HepG2 (cell line): ENCODE results near the gene EFL1. TPM values are rescaled to one million over a fixed set of nuclear protein-coding genes. Genes with fewer than 3 reads are reported as not detected.

Experiments
- ATAC-seq: fragments of 200-7000 bp; cut with Tn5 transposase; 3 replicates; pipeline ENCODE4 v1.9.1; 2020; ENCODE audit warnings: mild to moderate bottlenecking, moderate library complexity
- BruUV-seq: library from RNA; stranded (reverse); fragments of 400-500 nt; replicated peaks from 2 replicates; lab custom pipeline; 2021; lab: Mats Ljungman, UMichigan
- CTCF ChIA-PET: fragments of 300-600 bp; formaldehyde crosslinking; extraction: SDS; loops from one replicate; lab custom pipeline; 2021; ENCODE audit warnings: low total read pairs, inconsistent platforms, low intra/inter-chr PET ratio; lab: Yijun Ruan, JAX
- POLR2A ChIA-PET: fragments of 350-600 bp; sonication (Branson Sonifier 250); formaldehyde crosslinking; loops from one replicate; lab custom pipeline; 2020; ENCODE audit warnings: antibody characterized with exemption, inconsistent platforms; lab: Yijun Ruan, JAX
- DNase-seq: peaks from one replicate; pipeline ENCODE4 v3.0.0-alpha.2; 2015; ENCODE audit warnings: low spot score
- FAIRE-seq: peaks from 3 replicates; lab custom pipeline; 2011; peaks lifted over from hg19 to GRCh38; lab: Jason Lieb, UNC
- H2AFZ ChIP-seq: one replicate; pipeline ENCODE4 v1.6.1; 2011; ENCODE audit warnings: low read length, inconsistent platforms
- H3K27ac ChIP-seq: fragments of 300-600 bp; 3 replicates; pipeline ENCODE4 v1.8.0; 2011; ENCODE audit warnings: mixed run types, mild to moderate bottlenecking, mixed read lengths, low read length, inconsistent platforms; ENCODE audit not compliant: insufficient read depth; ENCODE audit errors: extremely low read length
- H3K27me3 ChIP-seq, 2 experiments: fragments of 200-600 bp in 1 of 2; 2 replicates in 1 of 2; 3 replicates in 1 of 2; pipeline versions ENCODE4 v1.6.0 to v1.8.0; 2011; ENCODE audit warnings: low read length in 2 of 2, mild to moderate bottlenecking in 2 of 2, moderate library complexity in 2 of 2, inconsistent platforms in 1 of 2; ENCODE audit not compliant: insufficient read depth in 2 of 2, control insufficient read depth in 1 of 2
- H3K36me3 ChIP-seq, 2 experiments: fragments of 200-600 bp in 1 of 2; replicated peaks in 1 of 2; 2 replicates in 1 of 2; 3 replicates in 1 of 2; pipeline versions ENCODE4 v1.5.1 to v1.8.0; 2011; ENCODE audit warnings: low read length in 2 of 2, inconsistent platforms in 1 of 2; ENCODE audit not compliant: insufficient read depth in 2 of 2, control insufficient read depth in 1 of 2
- H3K4me1 ChIP-seq: 2 replicates; pipeline ENCODE4 v1.5.1; 2012; ENCODE audit warnings: low read length, inconsistent platforms; ENCODE audit not compliant: insufficient read depth
- H3K4me2 ChIP-seq: 2 replicates; pipeline ENCODE4 v1.6.0; 2011; ENCODE audit warnings: low read depth, low read length, inconsistent platforms
- H3K4me3 ChIP-seq, 3 experiments: fragments of 200-600 bp in 1 of 3; sonication (generic), shearing (Covaris generic) in 1 of 3; replicated peaks in 1 of 3; 2 replicates each; pipeline ENCODE4 v1.5.1; 2011 to 2016; ENCODE audit warnings: low read length in 3 of 3, inconsistent platforms in 2 of 3, low read depth in 2 of 3, mild to moderate bottlenecking in 2 of 3, control low read depth in 1 of 3, mixed read lengths in 1 of 3; ENCODE audit not compliant: insufficient read depth in 1 of 3
- H3K79me2 ChIP-seq: one replicate; pipeline ENCODE4 v1.6.1; 2011; ENCODE audit warnings: low read length, inconsistent platforms; ENCODE audit not compliant: insufficient read depth
- H3K9ac ChIP-seq: 2 replicates; pipeline ENCODE4 v1.6.0; 2011; ENCODE audit warnings: mild to moderate bottlenecking, low read depth, low read length, inconsistent platforms; ENCODE audit not compliant: insufficient read depth
- H3K9me3 ChIP-seq: 2 replicates; pipeline ENCODE4 v1.5.1; 2012; ENCODE audit warnings: mild to moderate bottlenecking, low read length
- H4K20me1 ChIP-seq: 2 replicates; pipeline ENCODE4 v1.6.0; 2011; ENCODE audit warnings: inconsistent platforms, mild to moderate bottlenecking, low read length, moderate library complexity; ENCODE audit not compliant: insufficient read depth
- BRCA1 ChIP-seq: sonication (generic); formaldehyde crosslinking; IDR thresholded peaks from 2 replicates; pipeline ENCODE4 v1.4.0; 2020; ENCODE audit warnings: missing genetic modification reagents
- EP300 ChIP-seq, 3 experiments: sonication (generic) in 1 of 3; formaldehyde crosslinking in 1 of 3; IDR thresholded peaks; 2 replicates each; pipeline versions ENCODE4 v1.5.1 to v1.6.1; 2011 to 2020; ENCODE audit warnings: low read depth in 2 of 3, low read length in 2 of 3, borderline replicate concordance in 1 of 3, improper control_type of control experiment in 1 of 3, mild to moderate bottlenecking in 1 of 3, missing genetic modification reagents in 1 of 3, moderate library complexity in 1 of 3
- NFAT5 ChIP-seq: sonication (generic); formaldehyde crosslinking; IDR thresholded peaks from 2 replicates; pipeline ENCODE4 v1.4.0; 2020; ENCODE audit warnings: missing genetic modification reagents
- RXRB ChIP-seq: IDR thresholded peaks from 2 replicates; pipeline ENCODE4 v1.6.1; 2016; ENCODE audit warnings: borderline replicate concordance, missing genetic modification reagents, missing compliant biosample characterization
- SP1 ChIP-seq, 2 experiments: fragments of 450-650 bp in 1 of 2; sonication (generic) in 1 of 2; formaldehyde crosslinking in 1 of 2; IDR thresholded peaks; 2 replicates each; pipeline versions ENCODE4 v1.4.0 to v1.6.1; 2016 to 2020; ENCODE audit warnings: missing genetic modification reagents in 1 of 2
- SRSF4 ChIP-seq: fragments of 200-400 bp; formaldehyde crosslinking; IDR thresholded peaks from one replicate; pipeline ENCODE4 v1.6.1; 2018; ENCODE audit warnings: mild to moderate bottlenecking, low read depth, low read length, moderate library complexity; ENCODE audit not compliant: poor library complexity, severe bottlenecking
- THAP11 ChIP-seq: IDR thresholded peaks from 2 replicates; pipeline ENCODE4 v1.6.1; 2016; ENCODE audit warnings: missing biosample characterization, missing genetic modification reagents
- ZNF282 ChIP-seq: fragments of 450-650 bp; IDR thresholded peaks from 2 replicates; pipeline ENCODE4 v1.6.1; 2018; ENCODE audit not compliant: partially characterized antibody
- ZNF354B ChIP-seq: sonication (generic); formaldehyde crosslinking; IDR thresholded peaks from 2 replicates; pipeline ENCODE4 v1.8.0; 2022; ENCODE audit warnings: mild to moderate bottlenecking, missing genetic modification reagents
- ZSCAN9 ChIP-seq: IDR thresholded peaks from 2 replicates; pipeline ENCODE4 v1.6.1; 2016; ENCODE audit warnings: borderline replicate concordance
- WGBS: methylation state at CpG from one replicate; pipeline ENCODE4 v1.1.6; 2017; ENCODE audit warnings: low lambda C conversion rate; 5-methylcytosine and 5-hydroxymethylcytosine counted together
- in situ Hi-C: cut with HindIII; loops from 2 replicates; pipeline ENCODE4 v1.10.0; 2017; ENCODE audit warnings: low pct_unique_long_range_greater_than_20kb; ENCODE audit not compliant: extremely low pct_ligation_motif_present
- intact Hi-C: fragments of 100-400 bp; cut with micrococcal nuclease; formaldehyde crosslinking; loops from one replicate; pipeline ENCODE4 v1.10.0; 2022; ENCODE audit not compliant: unreplicated experiment
- polyA plus RNA-seq, 8 experiments: library from polyadenylated mRNA; depleted of rRNA in 3 of 8; stranded (reverse) in 7 of 8; unstranded in 1 of 8; fragments of >200 nt; fragmentation: Illumina TruSeq in 4 of 8; extraction: Trizol in 4 of 8; gene quantifications; 2 replicates each; pipeline versions ENCODE4 v1.2.1 to v1.2.3, GENCODE V29; 2011 to 2016; ENCODE audit warnings: low read depth in 4 of 8, missing spikeins in 1 of 8, mixed read lengths in 1 of 8; ENCODE audit not compliant: insufficient read depth in 1 of 8
- total RNA-seq, 5 experiments: library from RNA; depleted of rRNA; stranded (reverse); fragments of >200 nt; fragmentation: Illumina TruSeq; extraction: Trizol; gene quantifications; 2 replicates each; pipeline ENCODE4 v1.2.3, GENCODE V29; 2016; ENCODE audit warnings: low read depth in 1 of 5

Gene EFL1
- total and polyA plus RNA-seq, 2 of the 13 experiments (the other 11 are each of a cell fraction or from before 2014, with no cell fraction given) = 6.4 to 12.0 TPM

- Histone ChIP-seq H3K9me3 (no peaks in the 10 kb centered on the region), H2AFZ (no peak overlapping the region), H4K20me1 (no peaks in the 10 kb centered on the region), H3K36me3 (peaks cover 0 to 16% of the 10 kb centered on the region in 2 experiments; a peak in 1 of 5 replicates), H3K9ac (no peak overlapping the region), H3K4me2 (no peak overlapping the region), H3K4me3 (no peak overlapping the region), H3K4me1 (peaks cover 7% of the 10 kb centered on the region; the same call in 1 of the 2 replicates), H3K27ac (no peak overlapping the region), H3K79me2 (no peaks in the 10 kb centered on the region), H3K27me3 (no peaks in the 10 kb centered on the region)
- FAIRE-seq (no peak), ATAC-seq (no peak), DNase-seq (no peak)
- WGBS = 98% methylated on average over 4 of the region's 4 CpGs
- in situ Hi-C loops = no loop called here
- CTCF ChIA-PET = no interaction called here
- POLR2A ChIA-PET = no interaction called here
- BruUV-seq = no TSS peak
- intact Hi-C loops = no loop called here
- TF ChIP-seq SP1 (IDR thresholded peaks at IDR 0.05) = no peak
- TF ChIP-seq SP1 (CRISPR knock-in tag; IDR thresholded peaks at IDR 0.05) = no peak
- TF ChIP-seq EP300 (IDR thresholded peaks at IDR 0.05; ENCODE audit: low read depth in 2 of 2, low read length in 2 of 2) = no peak
- TF ChIP-seq EP300 (CRISPR knock-in tag; IDR thresholded peaks at IDR 0.05; ENCODE audit: borderline replicate concordance) = no peak
- no peak for TF ChIP-seq ZNF282
- TF ChIP-seq RXRB (CRISPR knock-in tag) = no peak
- TF ChIP-seq NFAT5 (CRISPR knock-in tag) = no peak
- no peak for TF ChIP-seq ZNF354B (CRISPR knock-in tag)
- TF ChIP-seq SRSF4 = no peak
- no peak for TF ChIP-seq ZSCAN9 (CRISPR knock-in tag)
- no peak for TF ChIP-seq BRCA1 (CRISPR knock-in tag)
- TF ChIP-seq THAP11 (CRISPR knock-in tag) = no peak
These were observed 132.3 kb downstream of the EFL1 start for GRCh38 chr15:82130248-82130647.
